ENCODE results near the gene TARS1. TPM values are rescaled to one million over a fixed set of nuclear protein-coding genes. Genes with fewer than 3 reads are reported as not detected.

Gene TARS1
- total RNA-seq, 4 donors from 2014 or later, result 62.8 to 77.6 (median 69.8) TPM

GRCh38 chr5:33487236-33487635 lies 46.5 kb downstream of the TARS1 start:
- H3K27ac ChIP-seq, result no peak overlapping the region
- H3K4me1 ChIP-seq, result no peaks in the 10 kb centered on the region
- TF ChIP-seq, protein P1, sequence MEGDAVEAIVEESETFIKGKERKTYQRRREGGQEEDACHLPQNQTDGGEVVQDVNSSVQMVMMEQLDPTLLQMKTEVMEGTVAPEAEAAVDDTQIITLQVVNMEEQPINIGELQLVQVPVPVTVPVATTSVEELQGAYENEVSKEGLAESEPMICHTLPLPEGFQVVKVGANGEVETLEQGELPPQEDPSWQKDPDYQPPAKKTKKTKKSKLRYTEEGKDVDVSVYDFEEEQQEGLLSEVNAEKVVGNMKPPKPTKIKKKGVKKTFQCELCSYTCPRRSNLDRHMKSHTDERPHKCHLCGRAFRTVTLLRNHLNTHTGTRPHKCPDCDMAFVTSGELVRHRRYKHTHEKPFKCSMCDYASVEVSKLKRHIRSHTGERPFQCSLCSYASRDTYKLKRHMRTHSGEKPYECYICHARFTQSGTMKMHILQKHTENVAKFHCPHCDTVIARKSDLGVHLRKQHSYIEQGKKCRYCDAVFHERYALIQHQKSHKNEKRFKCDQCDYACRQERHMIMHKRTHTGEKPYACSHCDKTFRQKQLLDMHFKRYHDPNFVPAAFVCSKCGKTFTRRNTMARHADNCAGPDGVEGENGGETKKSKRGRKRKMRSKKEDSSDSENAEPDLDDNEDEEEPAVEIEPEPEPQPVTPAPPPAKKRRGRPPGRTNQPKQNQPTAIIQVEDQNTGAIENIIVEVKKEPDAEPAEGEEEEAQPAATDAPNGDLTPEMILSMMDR (IDR thresholded peaks at IDR 0.05 in 4 of 5, conservative IDR thresholded peaks at IDR 0.05 in 1 of 5), result no peak
- TF ChIP-seq POLR2A (IDR thresholded peaks at IDR 0.05), result no peak
- intact Hi-C loops (cut with DNase I; ENCODE audit: low total_unique reads), result no loop called here
- H3K36me3 ChIP-seq, result no peaks in the 10 kb centered on the region
- ATAC-seq (no peak), DNase-seq (no peak)
- no peaks in the 10 kb centered on the region for H3K27me3 ChIP-seq
- in situ Hi-C loops (cut with MboI; ENCODE audit: low sequenced_read_pairs in 4 of 4), result no loop called here
- H3K4me3 ChIP-seq, result no peak overlapping the region
- no peaks in the 10 kb centered on the region for H3K9me3 ChIP-seq

GRCh38 chr5:33488558-33489355 lies 48.0 kb downstream of the TARS1 start:
- in situ Hi-C loops (cut with MboI; ENCODE audit: low sequenced_read_pairs in 4 of 4), result no loop called here
- DNase-seq, result no peak
- Histone ChIP-seq H3K27me3 (no peaks in the 10 kb centered on the region), H3K4me3 (no peak overlapping the region), H3K9me3 (no peaks in the 10 kb centered on the region), H3K36me3 (no peaks in the 10 kb centered on the region), H3K27ac (no peak overlapping the region), H3K4me1 (no peaks in the 10 kb centered on the region)
- no peak for ATAC-seq
- intact Hi-C loops (cut with DNase I; ENCODE audit: low total_unique reads), result no loop called here
- TF ChIP-seq, protein P1 (IDR thresholded peaks at IDR 0.05 in 4 of 5, conservative IDR thresholded peaks at IDR 0.05 in 1 of 5), result no peak
- no peak for TF ChIP-seq POLR2A (IDR thresholded peaks at IDR 0.05)

GRCh38 chr5:33489481-33490067 lies 48.8 kb downstream of the TARS1 start:
- no peak overlapping the region for H3K4me3 ChIP-seq
- TF ChIP-seq, protein P1 (IDR thresholded peaks at IDR 0.05 in 4 of 5, conservative IDR thresholded peaks at IDR 0.05 in 1 of 5), result no peak
- no peak for TF ChIP-seq POLR2A (IDR thresholded peaks at IDR 0.05)
- no peaks in the 10 kb centered on the region for H3K36me3 ChIP-seq
- intact Hi-C loops (cut with DNase I; ENCODE audit: low total_unique reads) (no loop called here), in situ Hi-C loops (cut with MboI; ENCODE audit: low sequenced_read_pairs in 4 of 4) (no loop called here)
- H3K27me3 ChIP-seq, result no peaks in the 10 kb centered on the region
- no peak for DNase-seq
- no peak overlapping the region for H3K27ac ChIP-seq
- H3K9me3 ChIP-seq, result no peaks in the 10 kb centered on the region
- peaks cover 0 to 8% of the 10 kb centered on the region in 2 donors for H3K4me1 ChIP-seq
- no peak for ATAC-seq

DNA sequence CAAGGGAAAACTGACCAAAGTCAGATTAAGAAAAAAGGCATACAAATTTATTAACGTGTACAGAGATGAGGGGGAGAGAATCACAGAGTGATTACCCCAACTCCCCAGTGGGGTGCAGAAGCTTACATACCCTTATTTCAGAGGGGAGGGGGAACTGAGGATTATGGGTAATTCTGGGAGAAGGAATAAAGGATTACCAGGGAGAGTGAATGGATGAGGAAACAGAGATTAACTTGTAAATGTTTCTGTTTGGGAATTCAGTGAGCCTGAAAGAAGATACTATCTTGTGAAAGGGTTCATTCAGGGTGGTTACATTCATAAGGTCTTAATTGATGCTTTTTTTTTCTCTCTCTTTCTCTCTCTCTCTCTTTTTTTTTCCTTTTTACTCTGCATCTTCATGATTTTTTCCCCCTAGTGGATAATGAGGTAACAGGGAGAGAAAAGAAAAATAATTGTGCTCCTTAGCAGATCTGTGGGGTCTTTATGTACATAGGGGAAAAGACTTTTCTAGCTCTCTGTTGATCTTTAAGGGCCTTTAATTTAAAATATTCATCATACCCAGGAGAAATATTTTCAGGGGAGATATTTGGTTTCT lies 49.4 kb downstream of the TARS1 start:
- intact Hi-C loops (cut with DNase I; ENCODE audit: low total_unique reads) (no loop called here), in situ Hi-C loops (cut with MboI; ENCODE audit: low sequenced_read_pairs in 4 of 4) (no loop called here)
- Histone ChIP-seq H3K4me3 (no peak overlapping the region), H3K36me3 (no peaks in the 10 kb centered on the region), H3K27me3 (no peaks in the 10 kb centered on the region), H3K27ac (no peak overlapping the region), H3K9me3 (no peaks in the 10 kb centered on the region), H3K4me1 (peaks cover 0 to 9% of the 10 kb centered on the region in 2 donors)
- DNase-seq, result no peak
- TF ChIP-seq, protein P1 (IDR thresholded peaks at IDR 0.05 in 4 of 5, conservative IDR thresholded peaks at IDR 0.05 in 1 of 5), result no peak
- TF ChIP-seq POLR2A (IDR thresholded peaks at IDR 0.05), result no peak
- ATAC-seq, result no peak

Measured in gastrocnemius medialis (tissue), 4 donors.